BLaER1 treated with 17β-estradiol and CSF1 and Interleukin-3, amounts not matched to agents 10 nM and 100 nM (cell line): ENCODE measurements around the gene OSBPL9.
A peak's percentile ranks its signal among the peaks of the same experiment; 100 is the strongest.

Experiments
- H3K27ac ChIP-seq, 11 experiments: shearing (Covaris generic); formaldehyde crosslinking; 2 replicates each; pipeline ENCODE4 v1.8.1; 2022
- H3K27me3 ChIP-seq, 11 experiments: shearing (Covaris generic); formaldehyde crosslinking; 2 replicates each; pipeline ENCODE4 v1.8.1; 2022
- H3K36me3 ChIP-seq, 11 experiments: shearing (Covaris generic); formaldehyde crosslinking; 2 replicates each; pipeline ENCODE4 v1.8.1; 2022
- H3K4me1 ChIP-seq, 10 experiments: shearing (Covaris generic); formaldehyde crosslinking; 2 replicates each; pipeline ENCODE4 v1.8.1; 2022
- H3K4me2 ChIP-seq, 11 experiments: shearing (Covaris generic); formaldehyde crosslinking; 2 replicates each; pipeline ENCODE4 v1.8.1; 2022
- H3K4me3 ChIP-seq, 10 experiments: shearing (Covaris generic); formaldehyde crosslinking; 2 replicates each; pipeline ENCODE4 v1.8.1; 2022
- H3K9ac ChIP-seq, 11 experiments: shearing (Covaris generic); formaldehyde crosslinking; 2 replicates each; pipeline ENCODE4 v1.8.1; 2022
- H3K9me3 ChIP-seq, 11 experiments: shearing (Covaris generic); formaldehyde crosslinking; replicated peaks in 1 of 11; 2 replicates each; pipeline ENCODE4 v1.8.1; 2022
- H4K20me1 ChIP-seq, 11 experiments: shearing (Covaris generic); formaldehyde crosslinking; 2 replicates each; pipeline ENCODE4 v1.8.1; 2022
- Cebpa-rat ChIP-seq, 11 experiments: shearing (Covaris generic); IDR thresholded peaks; 2 replicates each; pipeline ENCODE4 v1.8.1; 2022

Gene OSBPL9

GRCh38 chr1:51755437-51755836 lies 138.5 kb downstream of the OSBPL9 start:
- Histone ChIP-seq H3K9ac (no peak overlapping the region), H3K4me2 (no peak overlapping the region), H3K9me3 (peaks cover 0 to 8% (median 5%) of the 10 kb centered on the region in 11 experiments; a peak in 6 of 22 replicates), H3K4me3 (no peak overlapping the region), H3K27me3 (no peaks in the 10 kb centered on the region), H3K36me3 (peaks cover 48 to 88% (median 58%) of the 10 kb centered on the region in 11 experiments), H3K27ac (no peak overlapping the region), H3K4me1 (no peaks in the 10 kb centered on the region), H4K20me1 (no peaks in the 10 kb centered on the region)
- TF ChIP-seq Cebpa-rat (IDR thresholded peaks at IDR 0.05): no peak

DNA sequence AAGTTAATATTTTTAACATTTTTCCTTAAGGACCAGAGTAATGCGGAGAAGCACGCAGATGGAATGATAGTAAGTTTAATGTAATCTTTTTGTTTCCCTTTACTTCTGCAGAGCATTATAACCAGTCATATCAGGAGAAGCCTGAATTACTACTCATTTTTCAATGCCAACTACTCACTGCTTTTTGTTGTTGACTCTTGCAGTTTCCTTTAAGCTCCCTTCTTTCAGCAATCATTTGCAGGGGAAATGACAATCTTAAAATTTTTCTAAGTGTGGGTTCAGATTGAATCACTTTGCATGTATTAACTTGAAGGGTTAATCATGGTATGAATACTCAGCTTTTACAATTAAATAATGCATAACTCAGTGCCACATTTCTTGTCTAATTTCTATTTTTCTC lies 139.4 kb downstream of the OSBPL9 start:
- Histone ChIP-seq H3K4me1 (no peaks in the 10 kb centered on the region), H3K4me2 (no peak overlapping the region), H3K9ac (no peak overlapping the region), H3K9me3 (peaks cover 0 to 8% (median 5%) of the 10 kb centered on the region in 11 experiments; a peak in 6 of 22 replicates), H3K4me3 (no peak overlapping the region), H4K20me1 (no peaks in the 10 kb centered on the region), H3K27me3 (no peaks in the 10 kb centered on the region), H3K27ac (no peak overlapping the region), H3K36me3 (peaks cover 43 to 89% (median 53%) of the 10 kb centered on the region in 11 experiments)
- no peak for TF ChIP-seq Cebpa-rat (IDR thresholded peaks at IDR 0.05)

GRCh38 chr1:51758310-51758709 lies 141.4 kb downstream of the OSBPL9 start:
- no peaks in the 10 kb centered on the region for H3K9me3 ChIP-seq
- H3K27me3 ChIP-seq: no peaks in the 10 kb centered on the region
- H3K9ac ChIP-seq: no peak overlapping the region
- no peak overlapping the region for H3K4me3 ChIP-seq
- H3K4me2 ChIP-seq: no peak overlapping the region
- no peak for TF ChIP-seq Cebpa-rat (IDR thresholded peaks at IDR 0.05)
- H3K36me3 ChIP-seq: peaks cover 36 to 89% (median 49%) of the 10 kb centered on the region in 11 experiments
- no peaks in the 10 kb centered on the region for H4K20me1 ChIP-seq
- no peak overlapping the region for H3K27ac ChIP-seq
- H3K4me1 ChIP-seq: no peaks in the 10 kb centered on the region; a peak in 1 of 20 replicates

- no peak for TF ChIP-seq Cebpa-rat (IDR thresholded peaks at IDR 0.05)
Measured at GRCh38 chr1:51760872-51761271, 144.0 kb downstream of the OSBPL9 start.

GRCh38 chr1:51761351-51761750 lies 144.5 kb downstream of the OSBPL9 start:
- TF ChIP-seq Cebpa-rat (IDR thresholded peaks at IDR 0.05): no peak
- Histone ChIP-seq H3K36me3 (peaks cover 35 to 89% (median 51%) of the 10 kb centered on the region in 11 experiments), H4K20me1 (no peaks in the 10 kb centered on the region), H3K4me1 (no peaks in the 10 kb centered on the region; a peak in 1 of 20 replicates), H3K4me3 (no peak overlapping the region), H3K9me3 (no peaks in the 10 kb centered on the region), H3K4me2 (no peak overlapping the region), H3K9ac (no peak overlapping the region), H3K27me3 (no peaks in the 10 kb centered on the region), H3K27ac (no peak overlapping the region)

More at GRCh38 chr1:51760872-51761271, 144.0 kb downstream of the OSBPL9 start:
- Histone ChIP-seq H4K20me1 (no peaks in the 10 kb centered on the region), H3K27me3 (no peaks in the 10 kb centered on the region), H3K4me2 (no peak overlapping the region), H3K36me3 (peaks cover 31 to 89% (median 50%) of the 10 kb centered on the region in 11 experiments), H3K27ac (no peak overlapping the region), H3K9me3 (no peaks in the 10 kb centered on the region), H3K9ac (no peak overlapping the region), H3K4me1 (no peaks in the 10 kb centered on the region; a peak in 1 of 20 replicates), H3K4me3 (no peak overlapping the region)

DNA sequence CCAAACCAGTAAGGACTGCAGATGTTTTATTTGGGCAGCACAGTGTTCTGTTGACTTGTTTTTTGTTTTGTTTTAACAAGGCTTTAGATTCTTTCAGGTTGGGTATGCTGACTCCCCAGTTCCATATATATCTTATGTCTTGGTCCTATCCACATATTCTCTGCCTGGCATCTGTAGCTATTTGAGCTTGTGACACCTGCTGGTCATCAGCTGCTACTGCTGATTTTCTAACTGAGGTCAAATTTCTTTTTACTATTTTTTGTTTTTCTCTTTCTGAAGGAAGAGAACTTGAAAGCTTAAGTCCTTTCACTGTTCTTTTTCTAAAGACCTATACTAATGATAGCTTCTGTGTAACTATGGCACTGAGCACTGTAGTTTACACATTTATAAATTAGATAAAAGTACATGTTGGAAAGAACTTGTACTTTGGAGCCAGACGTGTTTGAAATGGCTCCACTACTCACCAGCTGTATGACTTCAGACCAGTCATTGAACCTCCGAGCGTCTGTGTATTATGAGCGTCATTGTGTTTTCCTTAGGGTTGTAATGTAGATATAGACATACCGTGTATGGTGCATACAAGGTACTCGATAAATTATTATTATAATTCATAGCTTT lies 152.2 kb downstream of the OSBPL9 start:
- H3K27me3 ChIP-seq: no peaks in the 10 kb centered on the region
- no peak overlapping the region for H3K27ac ChIP-seq
- no peaks in the 10 kb centered on the region for H3K4me1 ChIP-seq
- H3K4me2 ChIP-seq: no peak overlapping the region
- H3K36me3 ChIP-seq: peaks cover 72 to 98% (median 88%) of the 10 kb centered on the region in 11 experiments
- peaks cover 0 to 3% (median 0%) of the 10 kb centered on the region in 11 experiments; a peak in 1 of 22 replicates for H4K20me1 ChIP-seq
- H3K9ac ChIP-seq: no peak overlapping the region
- no peaks in the 10 kb centered on the region for H3K9me3 ChIP-seq
- H3K4me3 ChIP-seq: no peak overlapping the region
- TF ChIP-seq Cebpa-rat (IDR thresholded peaks at IDR 0.05): no peak

DNA sequence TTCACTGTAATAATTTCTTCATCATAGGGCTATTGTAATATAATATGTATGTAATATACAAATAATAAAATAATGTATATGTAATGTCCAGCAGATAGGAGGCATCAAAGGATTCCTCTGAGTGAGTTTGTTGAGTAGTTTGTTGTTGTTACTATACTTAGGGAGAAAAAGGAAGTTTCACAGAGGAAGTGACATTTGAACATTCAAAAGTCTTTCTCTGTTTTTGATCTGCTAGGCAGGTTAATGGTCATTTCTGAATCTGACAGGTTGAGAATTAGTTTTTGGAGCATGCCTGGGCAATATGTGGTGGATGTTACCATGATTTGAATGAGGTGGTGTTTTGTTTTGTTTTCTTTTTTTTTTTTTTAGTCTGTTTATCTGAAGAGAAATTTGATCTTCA lies 159.5 kb downstream of the OSBPL9 start:
- no peak overlapping the region for H3K4me3 ChIP-seq
- H3K9me3 ChIP-seq: no peaks in the 10 kb centered on the region
- no peak overlapping the region for H3K9ac ChIP-seq
- H3K27ac ChIP-seq: peak overlapping the region in 2 of 11 experiments; percentile 27 to 47; a peak in 3 of 22 replicates
- H3K36me3 ChIP-seq: peaks cover 74 to 98% (median 89%) of the 10 kb centered on the region in 11 experiments
- peak overlapping the region in 7 of 11 experiments; percentile 12 to 45 (median 26); a peak in 7 of 22 replicates for H3K4me2 ChIP-seq
- H3K4me1 ChIP-seq: peaks cover 8 to 17% (median 11%) of the 10 kb centered on the region in 10 experiments; a peak in 18 of 20 replicates
- no peak for TF ChIP-seq Cebpa-rat (IDR thresholded peaks at IDR 0.05)
- peaks cover 0 to 7% (median 0%) of the 10 kb centered on the region in 11 experiments; a peak in 3 of 22 replicates for H4K20me1 ChIP-seq
- no peaks in the 10 kb centered on the region for H3K27me3 ChIP-seq

- no peaks in the 10 kb centered on the region for H3K27me3 ChIP-seq
- H4K20me1 ChIP-seq: peaks cover 0 to 16% (median 0%) of the 10 kb centered on the region in 11 experiments; a peak in 4 of 22 replicates
- H3K4me3 ChIP-seq: no peak overlapping the region
- no peak overlapping the region for H3K27ac ChIP-seq
- no peak overlapping the region for H3K4me2 ChIP-seq
- peaks cover 77 to 98% (median 91%) of the 10 kb centered on the region in 11 experiments for H3K36me3 ChIP-seq
- no peaks in the 10 kb centered on the region for H3K9me3 ChIP-seq
- H3K4me1 ChIP-seq: peaks cover 7 to 12% (median 9%) of the 10 kb centered on the region in 10 experiments; a peak in 18 of 20 replicates
- TF ChIP-seq Cebpa-rat (IDR thresholded peaks at IDR 0.05): no peak
- no peak overlapping the region for H3K9ac ChIP-seq
Measured at GRCh38 chr1:51780927-51781326, 164.0 kb downstream of the OSBPL9 start.

DNA sequence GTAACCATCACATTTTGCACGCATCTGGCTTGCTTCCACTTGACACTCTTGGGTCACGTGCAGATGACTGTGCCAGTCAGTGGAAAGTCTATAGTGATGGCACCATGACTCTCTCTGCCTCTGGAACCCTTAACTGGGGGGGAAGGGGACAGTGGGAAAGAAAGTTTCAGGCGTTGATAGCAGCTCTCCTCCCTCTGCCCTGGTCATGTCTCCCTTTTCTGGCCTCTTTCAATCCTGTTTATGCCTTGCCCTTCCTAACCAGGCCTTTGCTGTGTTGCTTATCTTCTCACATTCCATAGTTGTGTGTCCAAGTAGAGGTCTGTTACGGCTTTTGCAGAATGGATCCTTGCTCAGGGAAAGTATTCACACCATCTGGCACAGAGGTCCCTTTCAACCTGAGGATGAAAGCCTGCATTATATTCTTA lies 168.1 kb downstream of the OSBPL9 start:
- Histone ChIP-seq H3K36me3 (peaks cover 93 to 100% (median 98%) of the 10 kb centered on the region in 11 experiments), H3K4me2 (no peak overlapping the region), H3K9ac (no peak overlapping the region), H3K4me3 (no peak overlapping the region), H4K20me1 (peaks cover 0 to 29% (median 0%) of the 10 kb centered on the region in 11 experiments; a peak in 3 of 22 replicates), H3K4me1 (no peaks in the 10 kb centered on the region), H3K27me3 (no peaks in the 10 kb centered on the region), H3K27ac (no peak overlapping the region), H3K9me3 (no peaks in the 10 kb centered on the region)
- TF ChIP-seq Cebpa-rat (IDR thresholded peaks at IDR 0.05): no peak
